HepG2 (cell line): ENCODE data around the gene PPIL6. TPM values are rescaled to one million over a fixed set of nuclear protein-coding genes. Genes with fewer than 3 reads are reported as not detected.

Source experiments
- EED ChIP-seq: sonication (generic); formaldehyde crosslinking; IDR thresholded peaks from 2 replicates; pipeline ENCODE4 v1.5.0; 2020; ENCODE audit warnings: mild to moderate bottlenecking, missing genetic modification reagents
- GABPB1 ChIP-seq: IDR thresholded peaks from 2 replicates; pipeline ENCODE4 v1.6.1; 2016; ENCODE audit warnings: mild to moderate bottlenecking, missing genetic modification reagents, moderate library complexity, missing compliant biosample characterization
- POLR2G ChIP-seq: fragments of 200-400 bp; formaldehyde crosslinking; IDR thresholded peaks from 2 replicates; pipeline ENCODE4 v1.6.1; 2018; ENCODE audit warnings: mild to moderate bottlenecking, low read depth, low read length, moderate library complexity
- PRMT3 ChIP-seq: sonication (generic); formaldehyde crosslinking; IDR thresholded peaks from 2 replicates; pipeline ENCODE4 v1.8.1; 2022; ENCODE audit warnings: low read depth, mild to moderate bottlenecking, moderate library complexity, missing genetic modification reagents, borderline replicate concordance
- SATB2 ChIP-seq: sonication (generic); formaldehyde crosslinking; IDR thresholded peaks from 2 replicates; pipeline ENCODE4 v1.5.0; 2020; ENCODE audit warnings: missing genetic modification reagents
- TAF1 ChIP-seq: sonication (generic); formaldehyde crosslinking; IDR thresholded peaks from 2 replicates; pipeline ENCODE4 v1.4.0; 2020; ENCODE audit warnings: missing genetic modification reagents
- ZNF20 ChIP-seq: sonication (generic); formaldehyde crosslinking; IDR thresholded peaks from 2 replicates; pipeline ENCODE4 v1.4.0; 2020; ENCODE audit warnings: mild to moderate bottlenecking, moderate library complexity, missing genetic modification reagents
- ZNF207 ChIP-seq: fragments of 450-650 bp; IDR thresholded peaks from 2 replicates; pipeline ENCODE4 v1.6.1; 2016; ENCODE audit warnings: antibody characterized with exemption, borderline replicate concordance
- ZNF317 ChIP-seq: sonication (generic); formaldehyde crosslinking; IDR thresholded peaks from 2 replicates; pipeline ENCODE4 v1.5.0; 2020; ENCODE audit warnings: mild to moderate bottlenecking, missing genetic modification reagents
- ZNF44 ChIP-seq: sonication (generic); formaldehyde crosslinking; IDR thresholded peaks from 2 replicates; pipeline ENCODE4 v1.5.1; 2020; ENCODE audit warnings: mild to moderate bottlenecking, missing genetic modification reagents
- ZNF678 ChIP-seq: sonication (generic); formaldehyde crosslinking; IDR thresholded peaks from 2 replicates; pipeline ENCODE4 v1.4.0; 2020; ENCODE audit warnings: mild to moderate bottlenecking, missing genetic modification reagents
- ZNF773 ChIP-seq: sonication (generic); formaldehyde crosslinking; IDR thresholded peaks from 2 replicates; pipeline ENCODE4 v1.4.0; 2020; ENCODE audit warnings: missing genetic modification reagents, borderline replicate concordance
- ZNF839 ChIP-seq: sonication (generic); formaldehyde crosslinking; IDR thresholded peaks from 2 replicates; pipeline ENCODE4 v1.4.0; 2020; ENCODE audit warnings: missing genetic modification reagents, mild to moderate bottlenecking, borderline replicate concordance
- ZNF841 ChIP-seq: sonication (generic); formaldehyde crosslinking; IDR thresholded peaks from 2 replicates; pipeline ENCODE4 v1.8.1; 2023; ENCODE audit warnings: missing genetic modification reagents, borderline replicate concordance
- polyA plus RNA-seq, 8 experiments: library from polyadenylated mRNA; depleted of rRNA in 3 of 8; stranded (reverse) in 7 of 8; unstranded in 1 of 8; fragments of >200 nt; fragmentation: Illumina TruSeq in 4 of 8; extraction: Trizol in 4 of 8; gene quantifications; 2 replicates each; pipeline versions ENCODE4 v1.2.1 to v1.2.3, GENCODE V29; 2011 to 2016; ENCODE audit warnings: low read depth in 4 of 8, missing spikeins in 1 of 8, mixed read lengths in 1 of 8; ENCODE audit not compliant: insufficient read depth in 1 of 8
- total RNA-seq, 5 experiments: library from RNA; depleted of rRNA; stranded (reverse); fragments of >200 nt; fragmentation: Illumina TruSeq; extraction: Trizol; gene quantifications; 2 replicates each; pipeline ENCODE4 v1.2.3, GENCODE V29; 2016; ENCODE audit warnings: low read depth in 1 of 5
- TF ChIP-seq, protein P1 (sequence below): sonication (generic); formaldehyde crosslinking; conservative IDR thresholded peaks from 2 replicates; pipeline ENCODE4 v1.8.0; 2022; ENCODE audit warnings: mild to moderate bottlenecking, moderate library complexity, missing genetic modification reagents
- TF ChIP-seq, protein P2 (sequence below): sonication (generic); formaldehyde crosslinking; IDR thresholded peaks from 2 replicates; pipeline ENCODE4 v1.4.0; 2020; ENCODE audit warnings: missing genetic modification reagents, borderline replicate concordance
- TF ChIP-seq, protein P3 (sequence below): fragments of 450-650 bp; IDR thresholded peaks from 2 replicates; pipeline ENCODE4 v1.6.1; 2017
- TF ChIP-seq, protein P4 (sequence below): IDR thresholded peaks from 2 replicates; pipeline ENCODE4 v1.6.1; 2012; ENCODE audit warnings: low read length, improper control_type of control experiment
- TF ChIP-seq, protein P5 (sequence below): sonication (generic); formaldehyde crosslinking; IDR thresholded peaks from 2 replicates; pipeline ENCODE4 v1.5.1; 2020; ENCODE audit warnings: missing genetic modification reagents, mild to moderate bottlenecking, borderline replicate concordance

The PPIL6 gene
- total and polyA plus RNA-seq, 2 of the 13 experiments (the other 11 are each of a cell fraction or from before 2014, with no cell fraction given), result 0.22 to 0.46 TPM

DNA sequence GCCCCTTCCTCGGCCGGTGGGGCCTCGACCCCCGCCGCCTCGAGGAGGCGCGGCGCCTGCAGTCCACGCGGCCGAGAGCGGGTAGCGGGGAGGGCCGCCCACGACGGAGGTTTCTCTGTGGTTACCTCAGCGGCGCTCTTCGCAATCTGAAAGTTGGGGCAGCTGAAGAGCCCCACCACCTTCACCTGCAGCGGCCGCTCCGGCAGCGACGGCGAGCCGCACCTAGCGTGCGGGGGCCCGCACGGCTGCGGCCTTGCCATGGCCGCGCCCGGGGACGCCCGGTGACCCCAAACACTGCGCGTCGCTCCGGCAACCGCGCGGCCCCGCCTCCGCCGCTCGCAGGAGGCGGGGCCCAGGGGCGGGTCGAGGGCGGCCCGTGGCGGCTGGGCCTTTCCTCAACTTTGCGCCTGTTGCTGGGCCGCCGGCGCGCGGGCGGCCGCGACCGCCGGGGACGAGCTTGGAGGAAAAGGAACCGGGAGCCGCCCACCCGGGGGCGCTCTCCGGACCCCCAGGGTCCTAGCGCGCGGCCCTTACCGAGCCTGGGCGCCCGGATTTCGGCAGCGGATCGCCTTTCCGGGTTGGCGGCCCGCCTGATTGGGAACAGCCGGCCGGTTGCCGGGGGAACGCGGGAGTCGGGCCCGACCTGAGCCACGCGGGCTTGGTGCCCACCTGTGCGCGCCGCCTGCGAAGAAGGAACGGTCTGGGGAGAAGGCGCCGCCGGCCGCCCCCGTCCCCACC lies at the start of gene PPIL6, which contains the start of gene SMPD2 (continued):
- TF ChIP-seq, protein P1, sequence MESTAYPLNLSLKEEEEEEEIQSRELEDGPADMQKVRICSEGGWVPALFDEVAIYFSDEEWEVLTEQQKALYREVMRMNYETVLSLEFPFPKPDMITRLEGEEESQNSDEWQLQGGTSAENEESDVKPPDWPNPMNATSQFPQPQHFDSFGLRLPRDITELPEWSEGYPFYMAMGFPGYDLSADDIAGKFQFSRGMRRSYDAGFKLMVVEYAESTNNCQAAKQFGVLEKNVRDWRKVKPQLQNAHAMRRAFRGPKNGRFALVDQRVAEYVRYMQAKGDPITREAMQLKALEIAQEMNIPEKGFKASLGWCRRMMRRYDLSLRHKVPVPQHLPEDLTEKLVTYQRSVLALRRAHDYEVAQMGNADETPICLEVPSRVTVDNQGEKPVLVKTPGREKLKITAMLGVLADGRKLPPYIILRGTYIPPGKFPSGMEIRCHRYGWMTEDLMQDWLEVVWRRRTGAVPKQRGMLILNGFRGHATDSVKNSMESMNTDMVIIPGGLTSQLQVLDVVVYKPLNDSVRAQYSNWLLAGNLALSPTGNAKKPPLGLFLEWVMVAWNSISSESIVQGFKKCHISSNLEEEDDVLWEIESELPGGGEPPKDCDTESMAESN (CRISPR knock-in tag), result 0 out of 2 replicates have a peak, but pooled peaks have one; percentile 61
- no peak for TF ChIP-seq EED
- TF ChIP-seq SATB2 (CRISPR knock-in tag), result no peak; the same call in 1 of the 2 replicates
- TF ChIP-seq ZNF20 (CRISPR knock-in tag), result 0 out of 2 replicates have a peak, but pooled peaks have one; percentile 65
- TF ChIP-seq, protein P2, sequence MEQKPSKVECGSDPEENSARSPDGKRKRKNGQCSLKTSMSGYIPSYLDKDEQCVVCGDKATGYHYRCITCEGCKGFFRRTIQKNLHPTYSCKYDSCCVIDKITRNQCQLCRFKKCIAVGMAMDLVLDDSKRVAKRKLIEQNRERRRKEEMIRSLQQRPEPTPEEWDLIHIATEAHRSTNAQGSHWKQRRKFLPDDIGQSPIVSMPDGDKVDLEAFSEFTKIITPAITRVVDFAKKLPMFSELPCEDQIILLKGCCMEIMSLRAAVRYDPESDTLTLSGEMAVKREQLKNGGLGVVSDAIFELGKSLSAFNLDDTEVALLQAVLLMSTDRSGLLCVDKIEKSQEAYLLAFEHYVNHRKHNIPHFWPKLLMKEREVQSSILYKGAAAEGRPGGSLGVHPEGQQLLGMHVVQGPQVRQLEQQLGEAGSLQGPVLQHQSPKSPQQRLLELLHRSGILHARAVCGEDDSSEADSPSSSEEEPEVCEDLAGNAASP, result no peak
- no peak for TF ChIP-seq ZNF678
- no peak for TF ChIP-seq ZNF44 (CRISPR knock-in tag)
- peak; percentile 92 for TF ChIP-seq ZNF773 (CRISPR knock-in tag)
- peak; percentile 74; the same call in 1 of the 2 replicates for TF ChIP-seq GABPB1 (CRISPR knock-in tag)
- TF ChIP-seq, protein P3, sequence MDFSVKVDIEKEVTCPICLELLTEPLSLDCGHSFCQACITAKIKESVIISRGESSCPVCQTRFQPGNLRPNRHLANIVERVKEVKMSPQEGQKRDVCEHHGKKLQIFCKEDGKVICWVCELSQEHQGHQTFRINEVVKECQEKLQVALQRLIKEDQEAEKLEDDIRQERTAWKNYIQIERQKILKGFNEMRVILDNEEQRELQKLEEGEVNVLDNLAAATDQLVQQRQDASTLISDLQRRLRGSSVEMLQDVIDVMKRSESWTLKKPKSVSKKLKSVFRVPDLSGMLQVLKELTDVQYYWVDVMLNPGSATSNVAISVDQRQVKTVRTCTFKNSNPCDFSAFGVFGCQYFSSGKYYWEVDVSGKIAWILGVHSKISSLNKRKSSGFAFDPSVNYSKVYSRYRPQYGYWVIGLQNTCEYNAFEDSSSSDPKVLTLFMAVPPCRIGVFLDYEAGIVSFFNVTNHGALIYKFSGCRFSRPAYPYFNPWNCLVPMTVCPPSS, result no peak
- TF ChIP-seq, protein P4, sequence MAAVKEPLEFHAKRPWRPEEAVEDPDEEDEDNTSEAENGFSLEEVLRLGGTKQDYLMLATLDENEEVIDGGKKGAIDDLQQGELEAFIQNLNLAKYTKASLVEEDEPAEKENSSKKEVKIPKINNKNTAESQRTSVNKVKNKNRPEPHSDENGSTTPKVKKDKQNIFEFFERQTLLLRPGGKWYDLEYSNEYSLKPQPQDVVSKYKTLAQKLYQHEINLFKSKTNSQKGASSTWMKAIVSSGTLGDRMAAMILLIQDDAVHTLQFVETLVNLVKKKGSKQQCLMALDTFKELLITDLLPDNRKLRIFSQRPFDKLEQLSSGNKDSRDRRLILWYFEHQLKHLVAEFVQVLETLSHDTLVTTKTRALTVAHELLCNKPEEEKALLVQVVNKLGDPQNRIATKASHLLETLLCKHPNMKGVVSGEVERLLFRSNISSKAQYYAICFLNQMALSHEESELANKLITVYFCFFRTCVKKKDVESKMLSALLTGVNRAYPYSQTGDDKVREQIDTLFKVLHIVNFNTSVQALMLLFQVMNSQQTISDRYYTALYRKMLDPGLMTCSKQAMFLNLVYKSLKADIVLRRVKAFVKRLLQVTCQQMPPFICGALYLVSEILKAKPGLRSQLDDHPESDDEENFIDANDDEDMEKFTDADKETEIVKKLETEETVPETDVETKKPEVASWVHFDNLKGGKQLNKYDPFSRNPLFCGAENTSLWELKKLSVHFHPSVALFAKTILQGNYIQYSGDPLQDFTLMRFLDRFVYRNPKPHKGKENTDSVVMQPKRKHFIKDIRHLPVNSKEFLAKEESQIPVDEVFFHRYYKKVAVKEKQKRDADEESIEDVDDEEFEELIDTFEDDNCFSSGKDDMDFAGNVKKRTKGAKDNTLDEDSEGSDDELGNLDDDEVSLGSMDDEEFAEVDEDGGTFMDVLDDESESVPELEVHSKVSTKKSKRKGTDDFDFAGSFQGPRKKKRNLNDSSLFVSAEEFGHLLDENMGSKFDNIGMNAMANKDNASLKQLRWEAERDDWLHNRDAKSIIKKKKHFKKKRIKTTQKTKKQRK, result no peak
- TF ChIP-seq ZNF841 (CRISPR knock-in tag), result 0 out of 2 replicates have a peak, but pooled peaks have one; percentile 55
- no peak for TF ChIP-seq ZNF317 (CRISPR knock-in tag)
- TF ChIP-seq POLR2G, result peak; percentile 70
- TF ChIP-seq TAF1 (CRISPR knock-in tag), result peak; percentile 69
- no peak for TF ChIP-seq ZNF207
- TF ChIP-seq, protein P5, sequence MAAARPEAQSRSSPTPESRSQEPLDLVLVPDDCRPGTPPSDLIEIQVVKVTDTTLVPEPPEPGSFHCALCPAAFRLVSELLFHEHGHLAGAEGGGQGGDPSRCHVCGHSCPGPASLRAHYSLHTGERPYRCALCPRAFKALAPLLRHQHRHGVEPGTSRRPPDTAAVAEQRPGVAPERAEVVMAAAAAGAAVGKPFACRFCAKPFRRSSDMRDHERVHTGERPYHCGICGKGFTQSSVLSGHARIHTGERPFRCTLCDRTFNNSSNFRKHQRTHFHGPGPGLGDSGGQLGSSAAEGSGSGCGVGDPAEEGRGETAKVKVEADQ, result no peak; the same call in 1 of the 2 replicates
- TF ChIP-seq PRMT3 (CRISPR knock-in tag), result no peak
- TF ChIP-seq ZNF839, result no peak
